Measurements from ENCODE around the gene C3orf20.

GRCh38 chr3:14649466-14649865 is 25.5 kb upstream of the C3orf20 start:
- TF ChIP-seq RAD21 (IDR thresholded peaks at IDR 0.05; ENCODE audit: low read depth) (no peak), TCF12 (IDR thresholded peaks at IDR 0.05; ENCODE audit: low read depth) (no peak), REST (IDR thresholded peaks at IDR 0.05; ENCODE audit: low read depth) (no peak), YY1 (IDR thresholded peaks at IDR 0.05; ENCODE audit: low read depth) (no peak), MAX (IDR thresholded peaks at IDR 0.05) (no peak), TAF1 (IDR thresholded peaks at IDR 0.05; ENCODE audit: low read depth) (no peak), EGR1 (IDR thresholded peaks at IDR 0.05) (no peak)

All from Ishikawa (cell line).